Measurements from ENCODE around the gene MTCL1.
A peak's percentile ranks its signal among the peaks of the same experiment; 100 is the strongest.

MTCL1 gene

GRCh38 chr18:8709248-8710059 lies 4.1 kb downstream of the MTCL1 start:
- no peak for DNase-seq

- no peak for DNase-seq
Measured at GRCh38 chr18:8711736-8712135, 6.4 kb downstream of the MTCL1 start.

GRCh38 chr18:8713691-8714090 lies 8.3 kb downstream of the MTCL1 start:
- no peak for DNase-seq

GRCh38 chr18:8715599-8715998 lies 10.2 kb downstream of the MTCL1 start:
- no peak for DNase-seq

GRCh38 chr18:8717011-8717770 lies 11.8 kb downstream of the MTCL1 start:
- DNase-seq, result no peak

GRCh38 chr18:8718401-8718913 lies 13.1 kb downstream of the MTCL1 start:
- DNase-seq, result no peak

GRCh38 chr18:8719192-8719591 lies 13.8 kb downstream of the MTCL1 start:
- no peak for DNase-seq

- DNase-seq, result no peak
Measured at GRCh38 chr18:8720141-8720540, 14.8 kb downstream of the MTCL1 start.

- DNase-seq, result no peak
Measured at GRCh38 chr18:8721094-8721669, 15.8 kb downstream of the MTCL1 start.

- no peak for DNase-seq
Measured at GRCh38 chr18:8721716-8722115, 16.4 kb downstream of the MTCL1 start.

- no peak for DNase-seq
Measured at GRCh38 chr18:8722946-8723820, 17.8 kb downstream of the MTCL1 start.

- DNase-seq, result no peak
Measured at GRCh38 chr18:8724452-8724851, 19.1 kb downstream of the MTCL1 start.

- no peak for DNase-seq
Measured at GRCh38 chr18:8726281-8726680, 20.9 kb downstream of the MTCL1 start.

- DNase-seq, result no peak
Measured at GRCh38 chr18:8726963-8727705, 21.8 kb downstream of the MTCL1 start.

GRCh38 chr18:8730080-8730827 lies 24.9 kb downstream of the MTCL1 start:
- peak in 11 of 51 donors; percentile 4 to 28 (median 9) for DNase-seq

- no peak for DNase-seq
Measured at GRCh38 chr18:8732442-8733360, 27.3 kb downstream of the MTCL1 start.

- no peak for DNase-seq
Measured at GRCh38 chr18:8734496-8734895, 29.1 kb downstream of the MTCL1 start.

- DNase-seq, result no peak
Measured at GRCh38 chr18:8735274-8735673, 29.9 kb downstream of the MTCL1 start.

- DNase-seq, result no peak
Measured at GRCh38 chr18:8741117-8741516, 35.8 kb downstream of the MTCL1 start.
